HFFc6 (cell line): Measurements from ENCODE around the gene GPR146. TPM values are rescaled to one million over a fixed set of nuclear protein-coding genes. Genes with fewer than 3 reads are reported as not detected.

ENCODE experiments used
- DNase-seq: peaks from one replicate; pipeline ENCODE4 v3.0.0-alpha.2; 2018
- H3K27ac Mint-ChIP-seq: 2 replicates; pipeline ENCODE4 v1.8.0; 2020; ENCODE audit warnings: mild to moderate bottlenecking, mixed read lengths
- H3K27me3 Mint-ChIP-seq: 2 replicates; pipeline ENCODE4 v1.8.0; 2021; ENCODE audit warnings: mild to moderate bottlenecking, moderate library complexity, mixed read lengths; ENCODE audit not compliant: insufficient read depth
- H3K36me3 Mint-ChIP-seq: 2 replicates; pipeline ENCODE4 v1.8.0; 2021; ENCODE audit warnings: low read depth, mixed read lengths
- H3K4me1 Mint-ChIP-seq: 2 replicates; pipeline ENCODE4 v1.8.0; 2020; ENCODE audit warnings: low read depth, mixed read lengths
- H3K4me3 Mint-ChIP-seq: 2 replicates; pipeline ENCODE4 v1.8.0; 2020; ENCODE audit warnings: mild to moderate bottlenecking, moderate library complexity, mixed read lengths
- H3K9me3 Mint-ChIP-seq: 2 replicates; pipeline ENCODE4 v1.8.0; 2020; ENCODE audit warnings: mild to moderate bottlenecking, mixed read lengths
- total RNA-seq, 6 experiments: library from RNA; stranded (reverse); fragmentation: NEBNext Ultra II Directional; extraction: Animal tissue kit (Norgen Biotek cat#: 25700); gene quantifications; 2 replicates in 1 of 6; 3 replicates in 5 of 6; pipeline ENCODE4 v1.2.3, GENCODE V29; 2021
- TF ChIP-seq, protein P1 (sequence below): fragments of 200-600 bp; sonication (generic); IDR thresholded peaks from 2 replicates; pipeline ENCODE4 v1.5.0; 2021; ENCODE audit warnings: antibody characterized with exemption, mild to moderate bottlenecking

Gene GPR146
- total RNA-seq, 6 experiments from 2014 or later, result 0.26 to 0.92 (median 0.52) TPM

DNA sequence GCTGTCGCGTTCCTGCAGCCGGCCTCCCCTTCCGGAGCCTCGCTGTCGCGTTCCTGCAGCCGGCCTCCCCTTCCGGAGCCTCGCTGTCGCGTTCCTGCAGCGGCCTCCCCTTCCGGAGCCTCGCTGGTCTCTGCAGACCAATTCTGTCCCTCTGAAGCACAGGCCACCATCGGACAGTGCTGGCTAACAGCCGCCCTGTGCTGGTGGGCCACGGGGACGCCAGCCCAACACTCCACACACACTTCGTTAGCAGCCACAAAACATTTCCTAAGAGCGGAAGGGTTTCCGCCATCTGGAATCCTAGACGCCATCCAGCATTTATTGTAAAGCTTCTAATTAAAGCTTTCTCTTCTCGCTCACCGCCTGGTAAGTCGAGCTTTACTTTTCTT, 54.8 kb downstream of the GPR146 start:
- no peak overlapping the region for H3K4me3 Mint-ChIP-seq
- H3K9me3 Mint-ChIP-seq, result no peaks in the 10 kb centered on the region

DNA sequence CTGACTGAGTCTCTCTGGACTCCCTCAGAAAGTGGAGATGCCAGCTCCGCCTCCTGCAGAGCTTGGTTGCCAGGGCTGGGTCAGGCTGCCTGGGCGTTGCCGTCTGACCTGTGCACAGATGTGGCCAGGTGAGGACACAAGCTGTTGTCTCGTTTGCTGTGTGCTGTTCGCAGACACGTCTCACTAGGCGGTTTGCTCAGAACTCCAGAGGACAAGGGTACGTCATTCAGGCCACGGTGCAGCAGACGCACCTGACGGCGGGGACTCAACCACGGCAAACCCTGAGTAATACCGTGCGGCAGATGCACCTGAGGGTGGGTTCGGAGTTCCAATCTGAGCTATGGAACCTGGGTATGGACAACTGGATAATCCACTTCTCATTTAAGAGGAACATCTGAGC, 55.3 kb downstream of the GPR146 start:
- Mint-ChIP-seq H3K27ac (no peak overlapping the region), H3K9me3 (no peaks in the 10 kb centered on the region), H3K4me3 (no peak overlapping the region), H3K36me3 (peaks cover 21% of the 10 kb centered on the region), H3K4me1 (no peaks in the 10 kb centered on the region), H3K27me3 (no peaks in the 10 kb centered on the region; the same call in none of the 2 replicates)
- TF ChIP-seq, protein P1, sequence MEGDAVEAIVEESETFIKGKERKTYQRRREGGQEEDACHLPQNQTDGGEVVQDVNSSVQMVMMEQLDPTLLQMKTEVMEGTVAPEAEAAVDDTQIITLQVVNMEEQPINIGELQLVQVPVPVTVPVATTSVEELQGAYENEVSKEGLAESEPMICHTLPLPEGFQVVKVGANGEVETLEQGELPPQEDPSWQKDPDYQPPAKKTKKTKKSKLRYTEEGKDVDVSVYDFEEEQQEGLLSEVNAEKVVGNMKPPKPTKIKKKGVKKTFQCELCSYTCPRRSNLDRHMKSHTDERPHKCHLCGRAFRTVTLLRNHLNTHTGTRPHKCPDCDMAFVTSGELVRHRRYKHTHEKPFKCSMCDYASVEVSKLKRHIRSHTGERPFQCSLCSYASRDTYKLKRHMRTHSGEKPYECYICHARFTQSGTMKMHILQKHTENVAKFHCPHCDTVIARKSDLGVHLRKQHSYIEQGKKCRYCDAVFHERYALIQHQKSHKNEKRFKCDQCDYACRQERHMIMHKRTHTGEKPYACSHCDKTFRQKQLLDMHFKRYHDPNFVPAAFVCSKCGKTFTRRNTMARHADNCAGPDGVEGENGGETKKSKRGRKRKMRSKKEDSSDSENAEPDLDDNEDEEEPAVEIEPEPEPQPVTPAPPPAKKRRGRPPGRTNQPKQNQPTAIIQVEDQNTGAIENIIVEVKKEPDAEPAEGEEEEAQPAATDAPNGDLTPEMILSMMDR, result no peak
- DNase-seq, result no peak

More for the DNA sequence above, 54.8 kb downstream of the GPR146 start:
- no peaks in the 10 kb centered on the region for H3K4me1 Mint-ChIP-seq
- H3K27me3 Mint-ChIP-seq, result no peaks in the 10 kb centered on the region; the same call in none of the 2 replicates
- peaks cover 21% of the 10 kb centered on the region for H3K36me3 Mint-ChIP-seq
- H3K27ac Mint-ChIP-seq, result no peak overlapping the region
- TF ChIP-seq, protein P1, result no peak
- no peak for DNase-seq

DNA sequence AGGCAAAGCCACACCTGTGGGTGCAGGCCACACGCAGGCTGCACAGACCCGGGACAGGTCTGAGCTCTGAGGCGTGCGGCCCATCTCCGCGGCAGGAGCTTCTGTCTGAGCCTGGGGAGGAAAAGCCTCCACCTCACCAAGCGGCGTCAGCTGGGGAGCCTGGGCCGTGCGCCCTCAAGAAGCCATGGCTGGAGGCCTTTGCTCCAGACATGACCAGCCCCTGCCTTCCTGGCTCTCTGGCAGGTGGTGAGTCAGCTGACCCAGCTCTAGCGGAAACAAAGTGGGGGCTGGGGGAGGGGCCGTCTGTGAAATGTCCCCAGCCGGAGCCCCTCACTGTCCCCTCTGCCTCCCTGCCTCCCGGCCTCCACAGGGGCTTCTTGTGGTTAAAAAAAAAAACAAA, 56.0 kb downstream of the GPR146 start:
- no peaks in the 10 kb centered on the region; the same call in 1 of the 2 replicates for H3K27me3 Mint-ChIP-seq
- H3K27ac Mint-ChIP-seq, result no peak overlapping the region
- H3K9me3 Mint-ChIP-seq, result no peaks in the 10 kb centered on the region
- TF ChIP-seq, protein P1, result no peak
- no peak overlapping the region for H3K4me3 Mint-ChIP-seq
- peaks cover 21% of the 10 kb centered on the region for H3K36me3 Mint-ChIP-seq
- H3K4me1 Mint-ChIP-seq, result no peaks in the 10 kb centered on the region
- DNase-seq, result no peak

DNA sequence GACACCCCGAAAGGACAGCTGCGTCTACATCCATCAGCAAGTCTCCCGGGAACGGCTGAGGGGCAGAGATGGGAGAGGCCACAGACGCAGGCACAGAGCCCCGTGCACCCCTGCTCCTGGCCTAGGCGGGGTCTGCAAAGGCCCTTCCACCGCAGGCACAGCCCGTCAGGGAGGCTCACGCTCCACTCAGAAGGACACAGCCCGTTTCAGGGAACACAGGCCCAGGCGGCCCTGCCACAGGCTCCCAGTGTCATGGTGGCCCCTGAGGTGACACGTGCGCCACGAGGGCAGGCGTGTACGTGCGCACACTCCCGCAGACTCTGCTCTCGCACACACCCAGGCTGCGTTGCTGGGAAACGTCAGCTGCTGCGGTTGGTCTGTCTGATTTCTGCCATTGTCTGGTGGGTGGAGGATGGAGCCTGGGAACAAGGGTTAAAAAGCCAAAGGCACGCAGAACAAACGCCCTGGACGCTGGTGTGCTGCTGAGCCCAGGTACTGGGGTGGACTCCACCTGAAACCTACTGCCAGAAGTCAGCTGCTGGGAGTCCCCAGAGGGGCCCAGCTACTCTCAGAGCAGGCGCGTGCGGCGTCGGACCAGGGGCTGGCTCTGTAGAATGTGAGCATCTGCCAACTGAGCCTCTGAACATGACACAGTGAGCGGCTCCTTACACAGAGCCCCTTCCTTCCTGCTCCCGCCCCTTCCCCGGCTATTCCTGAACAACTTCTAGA, 56.7 kb downstream of the GPR146 start:
- Mint-ChIP-seq H3K27ac (no peak overlapping the region), H3K9me3 (no peaks in the 10 kb centered on the region)

DNA sequence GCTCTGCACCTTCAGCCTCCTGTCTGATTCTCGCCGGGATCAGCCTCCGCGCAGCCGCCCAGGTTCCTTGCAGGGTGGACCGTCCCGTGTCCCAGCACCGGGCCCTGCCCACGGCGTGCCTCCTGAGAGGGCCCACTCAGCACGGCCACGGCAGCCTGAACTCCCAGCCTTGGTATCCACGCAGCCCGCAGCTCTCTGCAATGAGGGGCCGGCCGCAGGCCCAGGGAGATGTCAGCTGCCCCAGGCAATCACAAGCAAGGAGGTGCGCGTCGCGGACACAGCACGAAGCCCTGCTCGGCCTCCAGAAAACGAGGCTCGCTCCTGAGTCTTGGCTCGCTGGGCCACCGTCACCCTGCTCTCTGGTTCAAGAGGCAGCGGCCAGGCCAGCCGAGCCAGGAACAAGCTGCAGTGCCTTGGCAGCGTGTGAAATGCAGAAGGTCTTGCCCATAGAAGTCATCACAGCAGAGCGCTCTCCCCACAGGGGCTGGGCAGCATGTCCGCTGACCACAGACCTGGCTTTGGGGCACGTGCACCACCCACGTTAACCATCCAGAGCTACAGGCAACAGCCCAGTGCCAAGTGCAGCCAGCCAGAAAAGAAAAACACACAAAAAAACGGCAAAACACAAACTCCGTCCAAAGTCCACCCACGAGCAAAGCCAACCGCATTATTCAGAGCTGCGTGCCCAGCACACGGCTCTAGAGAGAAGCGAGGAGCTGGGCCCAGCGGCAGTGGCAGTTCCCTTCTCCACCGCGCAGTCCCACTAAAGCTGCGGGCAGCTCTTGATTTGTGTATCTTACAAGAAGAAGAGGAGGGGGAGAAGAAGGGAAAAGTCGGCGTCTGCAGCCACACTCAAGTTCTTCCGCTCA, 57.5 kb downstream of the GPR146 start:
- Mint-ChIP-seq H3K36me3 (peaks cover 21% of the 10 kb centered on the region), H3K4me3 (no peak overlapping the region), H3K9me3 (no peaks in the 10 kb centered on the region), H3K4me1 (no peaks in the 10 kb centered on the region), H3K27ac (no peak overlapping the region), H3K27me3 (no peaks in the 10 kb centered on the region; the same call in 1 of the 2 replicates)
- no peak for DNase-seq
- TF ChIP-seq, protein P1, result no peak

More for the DNA sequence above, 56.7 kb downstream of the GPR146 start:
- no peak for DNase-seq
- Mint-ChIP-seq H3K27me3 (no peaks in the 10 kb centered on the region; the same call in 1 of the 2 replicates), H3K4me3 (no peak overlapping the region), H3K4me1 (no peaks in the 10 kb centered on the region), H3K36me3 (peaks cover 21% of the 10 kb centered on the region)
- TF ChIP-seq, protein P1, result no peak
